ENCODE data around the gene TNK1.

- TF ChIP-seq, protein P1, sequence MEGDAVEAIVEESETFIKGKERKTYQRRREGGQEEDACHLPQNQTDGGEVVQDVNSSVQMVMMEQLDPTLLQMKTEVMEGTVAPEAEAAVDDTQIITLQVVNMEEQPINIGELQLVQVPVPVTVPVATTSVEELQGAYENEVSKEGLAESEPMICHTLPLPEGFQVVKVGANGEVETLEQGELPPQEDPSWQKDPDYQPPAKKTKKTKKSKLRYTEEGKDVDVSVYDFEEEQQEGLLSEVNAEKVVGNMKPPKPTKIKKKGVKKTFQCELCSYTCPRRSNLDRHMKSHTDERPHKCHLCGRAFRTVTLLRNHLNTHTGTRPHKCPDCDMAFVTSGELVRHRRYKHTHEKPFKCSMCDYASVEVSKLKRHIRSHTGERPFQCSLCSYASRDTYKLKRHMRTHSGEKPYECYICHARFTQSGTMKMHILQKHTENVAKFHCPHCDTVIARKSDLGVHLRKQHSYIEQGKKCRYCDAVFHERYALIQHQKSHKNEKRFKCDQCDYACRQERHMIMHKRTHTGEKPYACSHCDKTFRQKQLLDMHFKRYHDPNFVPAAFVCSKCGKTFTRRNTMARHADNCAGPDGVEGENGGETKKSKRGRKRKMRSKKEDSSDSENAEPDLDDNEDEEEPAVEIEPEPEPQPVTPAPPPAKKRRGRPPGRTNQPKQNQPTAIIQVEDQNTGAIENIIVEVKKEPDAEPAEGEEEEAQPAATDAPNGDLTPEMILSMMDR (IDR thresholded peaks at IDR 0.05 in 8 of 11, conservative IDR thresholded peaks at IDR 0.05 in 3 of 11) = no peak
- TF ChIP-seq POLR2A (IDR thresholded peaks at IDR 0.05) = no peak
- TF ChIP-seq POLR2AphosphoS5 (IDR thresholded peaks at IDR 0.05) = no peak
Observed at GRCh38 chr17:7363311-7363710, 17.6 kb upstream of the TNK1 start.
